Renal pelvis (tissue), 4 donors: ENCODE data around the gene DNAJB11. TPM values are rescaled to one million over a fixed set of nuclear protein-coding genes. Genes with fewer than 3 reads are reported as not detected.
"Not testable (repeated sequence)": the region's sequence is repeated elsewhere in the genome, so short reads cannot be mapped to it uniquely, and the experiment has no call there.

Experiments used
- DNase-seq: peaks from one replicate; pipeline ENCODE4 v3.0.0-alpha.2; 2013
- polyA plus RNA-seq, 3 donors: library from polyadenylated mRNA; unstranded; fragments of 120-200 nt; gene quantifications; one replicate each; pipeline ENCODE4 v1.2.1, GENCODE V29; 2013; ENCODE audit not compliant: insufficient read length in 3 of 3

DNAJB11 gene
- polyA plus RNA-seq, 3 donors: 67.9 to 73.9 (median 68.7) TPM

- DNase-seq: peak; percentile 73
Observed at GRCh38 chr3:186540221-186540834, 30.2 kb upstream of the DNAJB11 start.

DNA sequence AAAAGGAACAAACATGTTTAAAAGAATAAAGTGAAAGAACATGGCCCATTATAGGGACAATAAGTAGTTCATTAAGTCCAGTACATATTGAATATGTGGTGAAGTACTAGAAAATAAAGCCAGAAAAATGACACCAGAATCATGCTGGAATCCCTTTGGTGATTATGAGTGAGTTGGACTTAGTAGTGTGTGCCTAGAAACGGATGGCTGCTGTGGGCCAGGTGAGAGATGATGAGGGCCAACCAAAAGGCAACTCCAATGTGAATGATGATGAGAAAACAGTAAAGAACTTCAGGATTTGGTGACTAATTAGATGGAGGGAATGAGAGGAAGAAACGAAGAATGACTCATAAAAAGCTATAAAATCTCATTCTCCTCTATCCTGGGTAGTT lies 29.7 kb upstream of the DNAJB11 start:
- no peak for DNase-seq

- no peak for DNase-seq
Observed at GRCh38 chr3:186544281-186544680, 26.2 kb upstream of the DNAJB11 start, which contains the start of gene CRYGS. TSS of gene CRYGS (minus strand) at chr3:186544380. CDS start at chr3:186544326, 54 bp downstream.

- DNase-seq: no peak
Observed at GRCh38 chr3:186549497-186549896, 21.0 kb upstream of the DNAJB11 start.

GRCh38 chr3:186551387-186551786 lies 19.1 kb upstream of the DNAJB11 start:
- no peak for DNase-seq

DNA sequence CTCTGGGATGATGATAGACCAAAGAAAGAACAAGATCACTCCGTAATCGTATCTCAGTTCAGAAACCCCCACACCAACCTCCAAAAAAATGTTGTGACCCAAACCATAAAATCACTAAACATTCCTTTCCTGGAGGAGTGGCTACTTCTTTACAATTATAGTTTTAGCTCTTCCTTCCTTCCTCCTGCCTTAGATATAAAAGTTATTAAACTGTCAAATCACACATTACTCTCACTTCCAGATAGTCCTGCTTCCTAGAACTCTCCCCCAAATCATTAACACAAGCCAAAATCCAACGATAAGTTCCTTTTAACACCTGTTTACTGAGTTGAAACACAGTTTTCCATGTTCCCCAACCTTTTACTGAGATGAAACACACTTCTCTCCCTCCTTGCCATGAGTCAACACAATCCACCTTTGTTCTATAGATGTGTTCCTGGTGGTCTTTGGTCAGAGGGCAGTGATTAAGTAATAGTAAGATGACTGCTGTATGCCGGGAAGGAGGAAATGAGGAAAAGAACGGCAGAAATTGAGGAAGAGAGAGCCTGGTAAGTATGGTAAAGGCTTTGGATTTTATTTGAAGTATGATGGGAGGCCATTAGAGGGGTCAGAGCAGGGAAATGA lies 18.0 kb upstream of the DNAJB11 start:
- no peak for DNase-seq

DNA sequence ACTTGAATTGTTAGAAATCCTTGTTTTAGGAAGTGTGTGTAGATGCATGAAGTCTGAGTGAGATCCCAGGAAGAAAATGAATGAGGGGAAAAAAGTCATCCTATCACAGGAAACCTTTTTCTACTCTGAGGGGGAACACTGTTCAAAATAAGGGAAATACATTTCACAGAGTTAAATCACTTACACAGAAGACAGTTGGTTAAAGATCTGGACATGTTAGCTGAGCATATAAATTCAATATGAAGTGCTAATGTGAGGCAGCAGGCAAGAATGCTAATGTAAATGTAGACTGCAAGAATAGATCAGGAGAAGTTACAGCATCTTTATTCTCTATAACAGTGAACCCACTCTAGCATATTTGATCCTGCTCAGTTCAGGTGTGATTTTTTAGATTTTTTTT lies 5.9 kb upstream of the DNAJB11 start:
- DNase-seq: no peak

DNA sequence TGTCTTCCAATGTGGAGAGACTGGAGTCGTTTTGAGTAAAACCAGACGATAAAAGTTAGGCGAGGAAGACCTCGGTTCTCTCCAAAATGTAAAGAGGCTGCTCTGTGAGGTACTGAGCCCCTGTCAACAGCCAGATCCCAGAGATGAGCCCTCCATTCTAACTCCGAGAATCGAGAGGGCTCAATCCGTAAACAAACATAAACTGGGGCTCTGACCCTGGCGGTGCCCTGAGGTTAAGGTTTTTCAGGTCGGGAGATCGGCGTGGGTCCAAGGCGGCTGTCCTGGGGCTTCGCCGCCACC lies 3.8 kb upstream of the DNAJB11 start:
- peak; percentile 21 for DNase-seq

DNA sequence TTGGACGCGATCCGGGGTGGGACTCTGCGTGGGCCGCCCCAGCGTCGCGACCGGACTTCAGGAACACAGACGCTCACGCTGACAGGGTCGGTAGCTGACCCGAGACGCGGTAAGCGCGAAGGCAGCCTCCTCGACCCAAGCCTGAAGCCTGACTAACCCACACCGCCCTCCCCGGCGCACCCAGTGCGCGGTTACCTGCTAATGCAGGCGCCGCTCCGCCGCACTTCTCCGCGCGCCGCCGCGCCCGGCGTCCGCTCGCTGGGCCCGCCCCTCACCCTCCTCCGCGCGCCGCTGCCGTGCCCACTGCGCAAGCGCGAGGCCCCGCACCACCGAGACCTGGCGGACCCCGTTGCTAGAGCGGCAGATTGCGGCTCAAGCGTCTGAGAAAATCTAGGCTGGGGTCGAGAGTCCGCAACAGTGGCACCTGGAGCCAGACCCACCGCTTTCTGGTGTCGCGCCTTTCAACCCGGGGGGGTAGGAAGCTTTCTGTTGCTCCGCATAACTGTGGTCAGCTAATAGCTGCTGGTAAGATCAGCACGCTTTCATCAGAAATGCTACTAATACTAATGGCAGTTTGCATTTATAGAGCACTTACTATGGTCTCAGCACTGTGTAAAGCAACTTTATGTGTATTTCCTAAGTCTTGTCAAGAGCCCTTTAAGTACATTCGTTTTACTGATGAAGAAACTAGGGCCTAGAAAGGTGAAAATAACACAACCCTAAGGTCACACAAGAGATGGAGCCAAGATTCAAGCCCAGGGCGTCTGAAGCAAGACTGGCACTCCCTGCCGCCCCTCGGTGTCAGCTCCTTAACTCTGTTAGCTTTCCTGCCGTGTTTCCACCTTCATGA lies 3.2 kb upstream of the DNAJB11 start, which contains the start of gene TBCCD1:
TBCCD1 (minus strand) TSS at position 268 of the 850 bp plus-strand sequence. CDS start 3,010 bp downstream, outside the sequence.
- peak; percentile 91 for DNase-seq

DNA sequence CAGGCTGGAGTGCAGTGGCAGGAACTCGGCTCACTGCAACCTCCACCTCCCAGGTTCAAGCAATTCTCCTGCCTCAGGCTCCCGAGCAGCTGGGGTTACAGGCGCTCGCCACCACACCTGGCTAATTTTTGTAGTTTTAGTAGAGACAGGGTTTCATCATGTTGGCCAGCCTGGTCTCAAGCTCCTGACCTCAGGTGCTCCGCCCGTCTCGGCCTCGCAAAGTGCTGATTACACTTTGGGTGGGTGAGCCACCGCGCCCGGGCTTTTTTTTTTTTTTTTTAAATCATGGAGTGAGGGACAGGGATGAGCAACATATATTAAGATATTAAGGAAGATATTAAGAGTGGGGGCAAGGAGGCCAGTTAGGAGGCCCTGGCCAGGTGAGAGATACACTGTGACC lies 1.2 kb upstream of the DNAJB11 start:
- DNase-seq: not testable (repeated sequence)

DNA sequence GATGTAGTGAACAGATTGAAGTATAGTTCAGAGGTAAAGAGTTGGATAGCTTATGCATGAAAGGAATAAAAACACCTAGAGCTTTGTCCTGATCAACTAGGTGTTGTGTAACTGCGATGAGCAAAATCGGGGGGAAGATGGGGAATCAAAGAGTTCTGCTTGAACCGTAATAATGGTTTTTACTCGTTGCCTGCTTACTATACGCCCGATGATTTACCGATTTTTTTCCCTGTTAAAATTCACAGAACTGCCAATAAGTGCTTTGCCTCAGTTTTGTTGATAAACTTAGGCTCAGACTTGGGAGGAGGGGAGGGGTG lies 783 bp upstream of the DNAJB11 start:
- no peak for DNase-seq

DNA sequence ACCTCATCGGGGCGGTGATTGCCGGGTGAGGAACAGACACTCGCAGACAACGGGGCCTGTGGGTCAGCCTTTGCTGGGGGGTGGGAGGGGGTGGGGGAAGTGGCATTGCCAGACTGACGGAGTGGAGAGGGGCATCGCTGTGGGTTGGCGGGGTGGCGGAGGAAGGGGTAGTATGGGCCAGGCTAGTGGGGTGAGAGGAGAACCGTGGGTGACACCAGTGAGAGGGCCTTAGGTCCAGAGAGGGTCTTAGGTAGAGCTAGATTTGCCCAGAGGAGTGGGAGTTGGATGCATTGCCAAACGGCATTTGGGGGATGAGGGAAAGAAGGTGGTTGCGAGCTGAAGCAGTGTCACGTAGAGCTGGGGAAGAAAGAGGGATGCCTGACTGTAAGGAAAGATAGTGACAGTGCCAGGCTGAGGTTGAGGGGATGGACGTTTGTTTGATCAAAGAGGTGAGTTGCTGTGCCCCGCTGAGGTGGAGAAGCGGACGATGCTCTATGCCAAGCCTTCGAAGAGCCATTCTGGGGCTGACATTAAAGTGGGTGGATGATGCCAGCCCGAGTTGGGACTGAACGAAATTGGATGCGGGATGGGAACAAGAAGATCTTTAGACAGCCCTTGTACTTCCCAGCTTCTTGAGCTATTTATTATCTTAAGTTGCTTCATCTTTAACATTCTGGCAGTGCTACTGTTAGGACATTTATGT lies 572 bp downstream of the DNAJB11 start:
- no peak for DNase-seq

DNA sequence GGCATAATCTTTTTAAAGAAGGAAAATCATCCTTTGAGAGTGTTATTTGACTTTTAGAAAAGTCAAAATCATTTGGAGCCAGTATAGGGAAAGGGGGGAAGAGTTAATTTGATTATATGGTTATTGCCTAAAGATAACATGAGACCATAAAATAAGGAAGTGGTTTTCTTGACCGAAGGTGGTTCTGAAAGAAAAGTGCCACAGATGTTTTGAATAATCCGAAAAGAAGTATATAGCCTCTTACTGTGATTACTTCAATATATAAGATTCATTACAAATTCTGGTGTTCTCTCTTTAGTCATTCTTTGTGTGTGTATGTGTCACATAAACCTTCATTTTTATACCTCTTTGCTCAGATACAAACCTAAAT lies 1.1 kb downstream of the DNAJB11 start:
- DNase-seq: no peak

- DNase-seq: no peak
Observed at GRCh38 chr3:186577521-186577920, 7.0 kb downstream of the DNAJB11 start.

GRCh38 chr3:186580785-186581184 lies 10.3 kb downstream of the DNAJB11 start:
- DNase-seq: no peak

GRCh38 chr3:186582541-186582940 lies 12.0 kb downstream of the DNAJB11 start:
- no peak for DNase-seq

DNA sequence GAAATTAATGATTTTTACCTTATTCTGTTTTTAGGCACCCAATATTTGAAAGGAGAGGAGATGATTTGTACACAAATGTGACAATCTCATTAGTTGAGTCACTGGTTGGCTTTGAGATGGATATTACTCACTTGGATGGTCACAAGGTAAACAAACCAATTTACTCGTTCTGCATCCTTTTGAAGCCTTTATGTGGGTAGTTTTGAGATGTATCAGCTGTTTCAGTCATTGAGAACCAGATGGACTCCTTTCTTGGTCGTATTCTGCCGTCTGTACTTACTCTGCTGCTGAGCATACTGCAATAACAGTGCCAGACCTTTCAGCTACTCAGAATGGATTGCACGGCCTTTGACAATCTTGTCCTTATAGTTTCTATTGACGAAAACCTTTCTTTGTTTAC lies 13.3 kb downstream of the DNAJB11 start:
- no peak for DNase-seq

- not testable (repeated sequence) for DNase-seq
Observed at GRCh38 chr3:186586245-186586644, 15.7 kb downstream of the DNAJB11 start.

DNA sequence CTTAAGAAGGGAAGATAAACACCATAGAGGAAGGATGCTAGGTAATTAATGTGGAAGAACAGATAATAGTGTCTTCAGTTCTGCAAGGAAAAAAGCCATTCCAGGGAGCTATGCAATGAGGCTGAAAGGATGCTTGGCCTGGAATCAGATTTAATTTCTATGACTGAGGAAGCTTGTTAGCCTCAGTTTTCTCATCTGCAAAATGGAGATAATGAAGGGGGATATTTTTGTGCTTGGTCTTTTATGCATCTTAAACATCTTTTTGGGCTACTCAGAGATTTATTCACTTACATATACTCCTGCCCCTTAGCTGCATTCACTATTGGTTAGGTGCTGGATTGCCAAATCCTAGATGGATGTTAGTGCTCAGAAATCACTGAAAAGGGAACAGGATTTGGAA lies 16.7 kb downstream of the DNAJB11 start:
- DNase-seq: no peak

GRCh38 chr3:186588632-186589031 lies 18.1 kb downstream of the DNAJB11 start:
- no peak for DNase-seq

GRCh38 chr3:186589121-186589520 lies 18.6 kb downstream of the DNAJB11 start:
- DNase-seq: no peak

GRCh38 chr3:186589856-186590579 lies 19.5 kb downstream of the DNAJB11 start:
- no peak for DNase-seq
